HepG2 (cell line): ENCODE measurements around the gene EFNA2. TPM values are rescaled to one million over a fixed set of nuclear protein-coding genes. Genes with fewer than 3 reads are reported as not detected.
A peak's percentile ranks its signal among the peaks of the same experiment; 100 is the strongest.

Source experiments
- AFF4 ChIP-seq: sonication (generic); formaldehyde crosslinking; IDR thresholded peaks from 2 replicates; pipeline ENCODE4 v1.4.0; 2020; ENCODE audit warnings: missing genetic modification reagents
- ARNT2 ChIP-seq: sonication (generic); formaldehyde crosslinking; IDR thresholded peaks from 2 replicates; pipeline ENCODE4 v1.8.0; 2022; ENCODE audit warnings: mild to moderate bottlenecking, low read depth, missing genetic modification reagents, moderate library complexity
- DNMT1 ChIP-seq: sonication (generic); formaldehyde crosslinking; IDR thresholded peaks from 2 replicates; pipeline ENCODE4 v1.5.1; 2020; ENCODE audit warnings: mild to moderate bottlenecking, missing genetic modification reagents
- FOXP1 ChIP-seq, 2 experiments: fragments of 450-650 bp in 1 of 2; IDR thresholded peaks; 2 replicates each; pipeline ENCODE4 v1.6.1; 2017 to 2018; ENCODE audit warnings: antibody characterized with exemption in 1 of 2
- IRF9 ChIP-seq: sonication (generic); formaldehyde crosslinking; IDR thresholded peaks from 2 replicates; pipeline ENCODE4 v1.8.0; 2022; ENCODE audit warnings: missing genetic modification reagents, mild to moderate bottlenecking, borderline replicate concordance
- KLF16 ChIP-seq, 2 experiments: sonication (generic) in 1 of 2; formaldehyde crosslinking in 1 of 2; IDR thresholded peaks; 2 replicates each; pipeline versions ENCODE4 v1.6.1 to v1.8.0; 2016 to 2023; ENCODE audit warnings: missing genetic modification reagents in 2 of 2, missing compliant biosample characterization in 1 of 2
- MEF2D ChIP-seq: sonication (generic); formaldehyde crosslinking; IDR thresholded peaks from 2 replicates; pipeline ENCODE4 v1.5.1; 2020; ENCODE audit warnings: mild to moderate bottlenecking, missing genetic modification reagents
- NFRKB ChIP-seq: fragments of 450-650 bp; IDR thresholded peaks from 2 replicates; pipeline ENCODE4 v1.6.1; 2017
- RBFOX2 ChIP-seq: fragments of 200-400 bp; formaldehyde crosslinking; IDR thresholded peaks from 2 replicates; pipeline ENCODE4 v1.6.1; 2017; ENCODE audit warnings: low read depth, mild to moderate bottlenecking, low read length
- SKIL ChIP-seq: sonication (generic); formaldehyde crosslinking; IDR thresholded peaks from 2 replicates; pipeline ENCODE4 v1.8.0; 2022; ENCODE audit warnings: missing genetic modification reagents, mild to moderate bottlenecking, moderate library complexity, borderline replicate concordance
- ZNF501 ChIP-seq: sonication (generic); formaldehyde crosslinking; IDR thresholded peaks from 2 replicates; pipeline ENCODE4 v1.5.1; 2020; ENCODE audit warnings: mild to moderate bottlenecking, moderate library complexity, missing genetic modification reagents
- ZNF563 ChIP-seq: sonication (generic); formaldehyde crosslinking; IDR thresholded peaks from 2 replicates; pipeline ENCODE4 v1.8.0; 2022; ENCODE audit warnings: mild to moderate bottlenecking, moderate library complexity, missing genetic modification reagents
- ZNF7 ChIP-seq: IDR thresholded peaks from 2 replicates; pipeline ENCODE4 v1.6.1; 2016; ENCODE audit warnings: missing biosample characterization, missing genetic modification reagents
- ZNF879 ChIP-seq: sonication (generic); formaldehyde crosslinking; IDR thresholded peaks from 2 replicates; pipeline ENCODE4 v1.8.1; 2023; ENCODE audit warnings: missing genetic modification reagents
- ZNF891 ChIP-seq: sonication (generic); formaldehyde crosslinking; IDR thresholded peaks from 2 replicates; pipeline ENCODE4 v1.5.0; 2020; ENCODE audit warnings: mild to moderate bottlenecking, missing genetic modification reagents
- ZSCAN21 ChIP-seq: sonication (generic); formaldehyde crosslinking; IDR thresholded peaks from 2 replicates; pipeline ENCODE4 v1.8.0; 2022; ENCODE audit warnings: mild to moderate bottlenecking, missing genetic modification reagents, moderate library complexity, borderline replicate concordance
- polyA plus RNA-seq, 8 experiments: library from polyadenylated mRNA; depleted of rRNA in 3 of 8; stranded (reverse) in 7 of 8; unstranded in 1 of 8; fragments of >200 nt; fragmentation: Illumina TruSeq in 4 of 8; extraction: Trizol in 4 of 8; gene quantifications; 2 replicates each; pipeline versions ENCODE4 v1.2.1 to v1.2.3, GENCODE V29; 2011 to 2016; ENCODE audit warnings: low read depth in 4 of 8, missing spikeins in 1 of 8, mixed read lengths in 1 of 8; ENCODE audit not compliant: insufficient read depth in 1 of 8
- total RNA-seq, 5 experiments: library from RNA; depleted of rRNA; stranded (reverse); fragments of >200 nt; fragmentation: Illumina TruSeq; extraction: Trizol; gene quantifications; 2 replicates each; pipeline ENCODE4 v1.2.3, GENCODE V29; 2016; ENCODE audit warnings: low read depth in 1 of 5

The EFNA2 gene
- total and polyA plus RNA-seq, 2 of the 13 experiments (the other 11 are each of a cell fraction or from before 2014, with no cell fraction given), result 6.0 to 9.9 TPM

- no peak for TF ChIP-seq AFF4 (CRISPR knock-in tag)
- 0 out of 2 replicates have a peak, but pooled peaks have one; percentile 48 for TF ChIP-seq ZNF501 (CRISPR knock-in tag)
- TF ChIP-seq RBFOX2, result peak; percentile 78
- TF ChIP-seq ZNF879 (CRISPR knock-in tag), result no peak
- no peak for TF ChIP-seq NFRKB
- TF ChIP-seq ZNF7, result no peak
- TF ChIP-seq ZSCAN21 (CRISPR knock-in tag), result no peak
- no peak for TF ChIP-seq ARNT2 (CRISPR knock-in tag)
- no peak for TF ChIP-seq SKIL (CRISPR knock-in tag)
- peak; percentile 53; the same call in 1 of the 2 replicates for TF ChIP-seq ZNF563 (CRISPR knock-in tag)
- TF ChIP-seq MEF2D (CRISPR knock-in tag), result no peak
- TF ChIP-seq KLF16 (CRISPR knock-in tag; IDR thresholded peaks at IDR 0.05), result no peak
- TF ChIP-seq DNMT1 (CRISPR knock-in tag), result no peak
- TF ChIP-seq ZNF891 (CRISPR knock-in tag), result no peak
- TF ChIP-seq IRF9, result no peak
- no peak for TF ChIP-seq FOXP1 (IDR thresholded peaks at IDR 0.05)
- TF ChIP-seq FOXP1 (CRISPR knock-in tag; IDR thresholded peaks at IDR 0.05), result no peak
These were observed 515 bp upstream of the EFNA2 start (continued) for GRCh38 chr19:1284979-1285736.
